ENCODE data around the gene OAS1. TPM values are rescaled to one million over a fixed set of nuclear protein-coding genes. Genes with fewer than 3 reads are reported as not detected.
A peak's percentile ranks its signal among the peaks of the same experiment; 100 is the strongest.

The OAS1 gene
- total RNA-seq, 1 experiment from 2014 or later: 1.5 TPM

DNA sequence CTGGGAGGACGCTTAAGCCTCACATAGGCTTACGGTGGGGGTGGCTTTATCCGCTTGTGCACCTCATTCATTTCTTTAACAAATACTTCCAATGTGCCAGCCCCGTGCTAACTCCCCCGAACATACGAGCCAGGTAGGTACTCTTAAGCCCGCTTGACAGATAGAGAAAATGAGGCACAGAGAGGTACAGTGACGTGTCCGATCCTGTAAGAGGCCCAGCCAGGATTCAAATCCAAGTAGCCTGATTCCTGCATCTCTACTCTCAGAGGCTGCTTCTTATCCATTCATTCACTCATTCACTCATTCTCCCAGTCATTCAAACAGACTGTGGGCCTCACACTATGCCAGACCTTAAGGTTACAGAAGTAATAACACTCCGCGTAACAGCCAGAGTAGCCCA lies 32.0 kb downstream of the OAS1 start:
- CTCF ChIA-PET: interaction anchor here (1.8 kb wide), 1 partner anchor 38 kb away, joined by 7 read pairs; no protein-coding TSS in a partner anchor
- Mint-ChIP-seq H3K36me3 (ENCODE audit: insufficient read depth, unreplicated experiment) (peaks cover 6% of the 10 kb centered on the region), H3K4me1 (ENCODE audit: insufficient read depth, unreplicated experiment) (peaks cover 33% of the 10 kb centered on the region), H3K9me3 (ENCODE audit: unreplicated experiment) (no peaks in the 10 kb centered on the region), H3K27me3 (ENCODE audit: insufficient read depth, unreplicated experiment) (no peaks in the 10 kb centered on the region), H3K4me3 (ENCODE audit: unreplicated experiment) (peak overlapping the region; percentile 79), H3K27ac (ENCODE audit: low read depth, unreplicated experiment) (peak overlapping the region; percentile 62)
- TF ChIP-seq, protein P1, sequence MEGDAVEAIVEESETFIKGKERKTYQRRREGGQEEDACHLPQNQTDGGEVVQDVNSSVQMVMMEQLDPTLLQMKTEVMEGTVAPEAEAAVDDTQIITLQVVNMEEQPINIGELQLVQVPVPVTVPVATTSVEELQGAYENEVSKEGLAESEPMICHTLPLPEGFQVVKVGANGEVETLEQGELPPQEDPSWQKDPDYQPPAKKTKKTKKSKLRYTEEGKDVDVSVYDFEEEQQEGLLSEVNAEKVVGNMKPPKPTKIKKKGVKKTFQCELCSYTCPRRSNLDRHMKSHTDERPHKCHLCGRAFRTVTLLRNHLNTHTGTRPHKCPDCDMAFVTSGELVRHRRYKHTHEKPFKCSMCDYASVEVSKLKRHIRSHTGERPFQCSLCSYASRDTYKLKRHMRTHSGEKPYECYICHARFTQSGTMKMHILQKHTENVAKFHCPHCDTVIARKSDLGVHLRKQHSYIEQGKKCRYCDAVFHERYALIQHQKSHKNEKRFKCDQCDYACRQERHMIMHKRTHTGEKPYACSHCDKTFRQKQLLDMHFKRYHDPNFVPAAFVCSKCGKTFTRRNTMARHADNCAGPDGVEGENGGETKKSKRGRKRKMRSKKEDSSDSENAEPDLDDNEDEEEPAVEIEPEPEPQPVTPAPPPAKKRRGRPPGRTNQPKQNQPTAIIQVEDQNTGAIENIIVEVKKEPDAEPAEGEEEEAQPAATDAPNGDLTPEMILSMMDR (IDR thresholded peaks at IDR 0.05; ENCODE audit: unreplicated experiment): no peak
- intact Hi-C loops (cut with micrococcal nuclease): loop anchor here (1.0 to 5.0 kb wide), 2 partner anchors 18 to 36 kb away; no protein-coding TSS in a partner anchor
- peak; percentile 15 for DNase-seq (ENCODE audit: unreplicated experiment)
- BruUV-seq (replicated peaks): TSS peak; percentile 43
- POLR2A ChIA-PET: interaction anchor here (0.7 to 3.6 kb wide), 6 partner anchors 9 to 38 kb away, joined by 3 to 74 read pairs (median 3); partner anchors contain the start of gene OAS1

DNA sequence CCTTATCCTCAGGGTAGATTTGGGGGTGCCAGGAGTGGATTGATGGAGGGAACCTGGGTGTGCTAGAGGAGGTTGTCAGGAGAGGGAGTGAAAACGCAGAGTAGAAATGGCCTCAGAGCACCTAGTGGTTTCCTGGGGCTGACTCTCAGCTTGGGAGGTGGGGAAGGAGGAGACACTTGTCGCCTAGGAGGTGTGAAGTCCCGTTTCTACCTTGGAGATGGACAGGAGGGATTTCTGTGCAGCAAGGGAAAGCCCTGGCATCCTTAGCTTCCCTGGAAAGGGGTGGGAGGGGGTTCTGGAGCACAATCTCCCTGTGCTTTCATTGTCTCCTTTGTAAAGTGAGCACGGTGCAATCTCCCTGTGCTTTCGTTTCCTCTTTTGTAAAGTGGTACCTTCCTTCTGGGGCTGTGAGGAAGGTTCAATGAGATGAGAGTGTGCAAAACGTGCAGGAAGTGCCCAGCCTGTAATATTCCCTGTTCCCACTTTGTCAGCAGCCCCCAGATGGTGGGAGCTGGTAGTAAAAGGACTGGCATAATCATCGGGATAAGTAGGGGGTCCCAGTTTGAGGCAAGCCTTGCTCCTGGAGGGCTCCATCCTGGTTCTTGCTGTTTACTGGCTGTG lies 33.1 kb downstream of the OAS1 start:
- DNase-seq (ENCODE audit: unreplicated experiment): no peak
- ChIA-PET POLR2A (interaction anchor here (1.4 to 1.6 kb wide), 2 partner anchors 9 to 33 kb away, joined by 3 to 4 read pairs; partner anchors contain the start of gene OAS1), CTCF (interaction anchor here (0.6 to 0.7 kb wide), 2 partner anchors 8 to 500 kb away, joined by 3 read pairs; no protein-coding TSS in a partner anchor)
- H3K4me3 Mint-ChIP-seq (ENCODE audit: unreplicated experiment): peak overlapping the region; percentile 79
- TF ChIP-seq, protein P1 (IDR thresholded peaks at IDR 0.05; ENCODE audit: unreplicated experiment): no peak
- H3K4me1 Mint-ChIP-seq (ENCODE audit: insufficient read depth, unreplicated experiment): peaks cover 28% of the 10 kb centered on the region
- BruUV-seq (replicated peaks): no TSS peak
- H3K27ac Mint-ChIP-seq (ENCODE audit: low read depth, unreplicated experiment): no peak overlapping the region
- H3K27me3 Mint-ChIP-seq (ENCODE audit: insufficient read depth, unreplicated experiment): no peaks in the 10 kb centered on the region
- peaks cover 10% of the 10 kb centered on the region for H3K36me3 Mint-ChIP-seq (ENCODE audit: insufficient read depth, unreplicated experiment)
- H3K9me3 Mint-ChIP-seq (ENCODE audit: unreplicated experiment): no peaks in the 10 kb centered on the region
- intact Hi-C loops (cut with micrococcal nuclease): loop anchor here (1.0 to 5.0 kb wide), 2 partner anchors 20 to 38 kb away; no protein-coding TSS in a partner anchor

DNA sequence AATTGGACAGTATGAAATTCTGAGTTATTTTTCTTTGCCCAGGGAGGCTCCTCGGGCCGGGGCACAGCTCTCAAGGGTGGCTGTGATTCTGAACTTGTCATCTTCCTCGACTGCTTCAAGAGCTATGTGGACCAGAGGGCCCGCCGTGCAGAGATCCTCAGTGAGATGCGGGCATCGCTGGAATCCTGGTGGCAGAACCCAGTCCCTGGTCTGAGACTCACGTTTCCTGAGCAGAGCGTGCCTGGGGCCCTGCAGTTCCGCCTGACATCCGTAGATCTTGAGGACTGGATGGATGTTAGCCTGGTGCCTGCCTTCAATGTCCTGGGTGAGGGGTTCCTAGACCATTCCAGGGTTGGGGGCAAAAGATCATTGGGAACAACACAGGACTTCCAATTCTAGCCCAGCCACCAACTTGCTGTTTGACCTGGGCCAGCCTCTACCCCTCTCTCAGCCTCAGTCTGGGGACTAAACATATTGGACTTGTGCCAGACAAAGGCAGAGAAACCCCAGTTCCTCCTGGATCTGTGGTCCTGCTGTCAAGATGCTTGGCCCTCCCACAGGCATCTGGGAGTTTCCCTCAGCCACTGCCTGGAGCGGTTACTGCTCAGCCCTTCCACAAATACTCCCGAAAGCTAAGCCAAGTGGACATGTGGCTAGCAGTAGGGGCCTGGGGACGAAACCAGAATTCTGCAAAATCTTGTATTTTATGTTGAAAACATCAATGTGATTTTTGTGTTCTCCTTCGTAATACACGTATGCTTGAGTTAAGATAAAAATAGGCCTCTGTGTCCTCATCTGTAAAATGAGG lies 35.0 kb downstream of the OAS1 start:
- TF ChIP-seq, protein P1 (IDR thresholded peaks at IDR 0.05; ENCODE audit: unreplicated experiment): no peak
- no TSS peak for BruUV-seq (replicated peaks)
- peaks cover 4% of the 10 kb centered on the region for H3K36me3 Mint-ChIP-seq (ENCODE audit: insufficient read depth, unreplicated experiment)
- no peak overlapping the region for H3K4me3 Mint-ChIP-seq (ENCODE audit: unreplicated experiment)
- ChIA-PET CTCF (interaction anchor here (0.8 to 1.6 kb wide), 4 partner anchors 11 to 89 kb away, joined by 3 to 5 read pairs (median 4); no protein-coding TSS in a partner anchor), POLR2A (no interaction called here)
- intact Hi-C loops (cut with micrococcal nuclease): no loop called here
- DNase-seq (ENCODE audit: unreplicated experiment): no peak
- H3K27me3 Mint-ChIP-seq (ENCODE audit: insufficient read depth, unreplicated experiment): no peaks in the 10 kb centered on the region
- H3K27ac Mint-ChIP-seq (ENCODE audit: low read depth, unreplicated experiment): no peak overlapping the region
- H3K4me1 Mint-ChIP-seq (ENCODE audit: insufficient read depth, unreplicated experiment): peaks cover 19% of the 10 kb centered on the region
- H3K9me3 Mint-ChIP-seq (ENCODE audit: unreplicated experiment): no peaks in the 10 kb centered on the region

DNA sequence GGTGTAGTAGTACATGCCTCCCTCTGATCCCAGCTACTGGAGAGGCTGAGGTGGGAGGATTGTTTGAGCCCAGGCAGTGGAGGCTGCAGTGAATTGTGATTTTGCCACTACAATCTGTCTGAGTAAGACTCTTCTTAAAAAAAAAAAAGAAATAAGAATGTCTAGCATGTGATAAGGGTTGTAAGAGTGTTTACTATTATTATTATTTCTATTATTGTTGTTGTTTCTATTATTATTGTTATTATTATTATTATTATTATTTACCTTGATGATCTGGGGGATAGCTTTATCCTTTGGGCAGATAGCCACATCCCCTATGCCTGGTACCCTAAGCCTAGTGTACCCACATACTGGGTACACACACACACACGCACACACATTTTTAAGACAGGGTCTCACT lies 35.8 kb downstream of the OAS1 start:
- no peak overlapping the region for H3K4me3 Mint-ChIP-seq (ENCODE audit: unreplicated experiment)
- no peak for DNase-seq (ENCODE audit: unreplicated experiment)
- H3K4me1 Mint-ChIP-seq (ENCODE audit: insufficient read depth, unreplicated experiment): peaks cover 12% of the 10 kb centered on the region
- no peaks in the 10 kb centered on the region for H3K27me3 Mint-ChIP-seq (ENCODE audit: insufficient read depth, unreplicated experiment)
- BruUV-seq (replicated peaks): no TSS peak
- H3K27ac Mint-ChIP-seq (ENCODE audit: low read depth, unreplicated experiment): no peak overlapping the region
- intact Hi-C loops (cut with micrococcal nuclease): no loop called here
- peaks cover 4% of the 10 kb centered on the region for H3K36me3 Mint-ChIP-seq (ENCODE audit: insufficient read depth, unreplicated experiment)
- H3K9me3 Mint-ChIP-seq (ENCODE audit: unreplicated experiment): no peaks in the 10 kb centered on the region
- ChIA-PET CTCF (interaction anchor here (0.6 to 1.6 kb wide), 2 partner anchors 49 to 89 kb away, joined by 3 to 5 read pairs; no protein-coding TSS in a partner anchor), POLR2A (no interaction called here)
- TF ChIP-seq, protein P1 (IDR thresholded peaks at IDR 0.05; ENCODE audit: unreplicated experiment): no peak

Measured in MCF 10A (cell line).